HCT116 (cell line): Measurements from ENCODE around the gene UBIAD1.

Experiments used
- CEBPB ChIP-seq: IDR thresholded peaks from 2 replicates; pipeline ENCODE4 v1.6.1; 2012; ENCODE audit warnings: low read depth
- EZH2 ChIP-seq: fragments of 200-600 bp; sonication (generic); IDR thresholded peaks from 2 replicates; pipeline ENCODE4 v1.6.1; 2017; ENCODE audit warnings: antibody characterized with exemption, mixed run types
- POLR2A ChIP-seq: IDR thresholded peaks from 2 replicates; pipeline ENCODE4 v1.7.0; 2011; ENCODE audit warnings: borderline replicate concordance; ENCODE audit not compliant: insufficient read depth, insufficient read length; ENCODE audit errors: extremely low read depth
- POLR2AphosphoS5 ChIP-seq: IDR thresholded peaks from 2 replicates; pipeline ENCODE4 v1.6.1; 2011; ENCODE audit warnings: mild to moderate bottlenecking, low read depth, low read length, moderate library complexity
- RAD21 ChIP-seq: IDR thresholded peaks from 2 replicates; pipeline ENCODE4 v1.6.1; 2012; ENCODE audit warnings: low read depth, mild to moderate bottlenecking
- SIN3A ChIP-seq: IDR thresholded peaks from 2 replicates; pipeline ENCODE4 v1.6.1; 2012; ENCODE audit warnings: low read depth
- SP1 ChIP-seq: IDR thresholded peaks from 2 replicates; pipeline ENCODE4 v1.6.1; 2012; ENCODE audit warnings: low read depth
- YY1 ChIP-seq: IDR thresholded peaks from 2 replicates; pipeline ENCODE4 v1.6.1; 2011; ENCODE audit warnings: low read length, low read depth, moderate library complexity, mild to moderate bottlenecking; ENCODE audit not compliant: insufficient replicate concordance; ENCODE audit errors: extremely low read depth
- ZNF274 ChIP-seq: fragments of 200-500 bp; sonication (Bioruptor generic); IDR thresholded peaks from 2 replicates; pipeline ENCODE4 v1.6.1; 2014; ENCODE audit warnings: mild to moderate bottlenecking, low read depth, low read length, inconsistent platforms
- TF ChIP-seq, protein P1 (sequence below), 3 experiments: fragments of 200-600 bp in 1 of 3; sonication (generic) in 1 of 3; IDR thresholded peaks in 2 of 3; conservative IDR thresholded peaks in 1 of 3; 2 replicates each; pipeline ENCODE4 v1.5.1; 2012 to 2017; ENCODE audit warnings: low read depth in 2 of 3, low read length in 2 of 3, antibody characterized with exemption in 1 of 3, borderline replicate concordance in 1 of 3, control low read depth in 1 of 3, mild to moderate bottlenecking in 1 of 3, mixed read lengths in 1 of 3, mixed run types in 1 of 3, moderate library complexity in 1 of 3; ENCODE audit not compliant: insufficient read depth in 1 of 3
- TF ChIP-seq, protein P2 (sequence below): IDR thresholded peaks from 2 replicates; pipeline ENCODE4 v1.6.1; 2012; ENCODE audit warnings: low read depth
- TF ChIP-seq, protein P3 (sequence below): IDR thresholded peaks from 2 replicates; pipeline ENCODE4 v1.6.1; 2012

DNA sequence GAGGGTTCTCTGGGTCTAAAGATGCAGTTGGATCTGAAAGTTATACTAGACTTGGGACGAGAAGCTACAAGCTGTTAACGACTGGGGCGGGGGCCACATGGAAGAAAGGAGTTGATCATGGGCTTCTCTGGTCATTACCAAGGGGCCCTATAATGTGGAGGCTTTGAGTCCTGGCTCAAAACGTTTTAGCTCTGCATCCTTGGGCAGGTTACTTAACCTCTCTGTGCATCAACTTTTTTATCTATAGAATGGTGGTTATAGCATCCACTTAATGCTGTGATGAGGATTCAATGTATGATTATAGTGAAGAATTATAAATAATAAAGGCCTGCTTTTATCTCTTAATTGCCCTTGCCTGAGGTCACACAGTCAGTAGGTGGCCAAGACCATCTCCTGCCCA is 53.1 kb downstream of the UBIAD1 start:
- TF ChIP-seq RAD21 (no peak), EZH2 (no peak), POLR2A (no peak), CEBPB (no peak), SIN3A (no peak), POLR2AphosphoS5 (no peak), ZNF274 (no peak), SP1 (no peak), YY1 (no peak)
- TF ChIP-seq, protein P1, sequence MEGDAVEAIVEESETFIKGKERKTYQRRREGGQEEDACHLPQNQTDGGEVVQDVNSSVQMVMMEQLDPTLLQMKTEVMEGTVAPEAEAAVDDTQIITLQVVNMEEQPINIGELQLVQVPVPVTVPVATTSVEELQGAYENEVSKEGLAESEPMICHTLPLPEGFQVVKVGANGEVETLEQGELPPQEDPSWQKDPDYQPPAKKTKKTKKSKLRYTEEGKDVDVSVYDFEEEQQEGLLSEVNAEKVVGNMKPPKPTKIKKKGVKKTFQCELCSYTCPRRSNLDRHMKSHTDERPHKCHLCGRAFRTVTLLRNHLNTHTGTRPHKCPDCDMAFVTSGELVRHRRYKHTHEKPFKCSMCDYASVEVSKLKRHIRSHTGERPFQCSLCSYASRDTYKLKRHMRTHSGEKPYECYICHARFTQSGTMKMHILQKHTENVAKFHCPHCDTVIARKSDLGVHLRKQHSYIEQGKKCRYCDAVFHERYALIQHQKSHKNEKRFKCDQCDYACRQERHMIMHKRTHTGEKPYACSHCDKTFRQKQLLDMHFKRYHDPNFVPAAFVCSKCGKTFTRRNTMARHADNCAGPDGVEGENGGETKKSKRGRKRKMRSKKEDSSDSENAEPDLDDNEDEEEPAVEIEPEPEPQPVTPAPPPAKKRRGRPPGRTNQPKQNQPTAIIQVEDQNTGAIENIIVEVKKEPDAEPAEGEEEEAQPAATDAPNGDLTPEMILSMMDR (IDR thresholded peaks at IDR 0.05 in 2 of 3, conservative IDR thresholded peaks at IDR 0.05 in 1 of 3; ENCODE audit: borderline replicate concordance in 1 of 3, insufficient read depth in 1 of 3, low read depth in 2 of 3, low read length in 2 of 3), result no peak
- TF ChIP-seq, protein P2, sequence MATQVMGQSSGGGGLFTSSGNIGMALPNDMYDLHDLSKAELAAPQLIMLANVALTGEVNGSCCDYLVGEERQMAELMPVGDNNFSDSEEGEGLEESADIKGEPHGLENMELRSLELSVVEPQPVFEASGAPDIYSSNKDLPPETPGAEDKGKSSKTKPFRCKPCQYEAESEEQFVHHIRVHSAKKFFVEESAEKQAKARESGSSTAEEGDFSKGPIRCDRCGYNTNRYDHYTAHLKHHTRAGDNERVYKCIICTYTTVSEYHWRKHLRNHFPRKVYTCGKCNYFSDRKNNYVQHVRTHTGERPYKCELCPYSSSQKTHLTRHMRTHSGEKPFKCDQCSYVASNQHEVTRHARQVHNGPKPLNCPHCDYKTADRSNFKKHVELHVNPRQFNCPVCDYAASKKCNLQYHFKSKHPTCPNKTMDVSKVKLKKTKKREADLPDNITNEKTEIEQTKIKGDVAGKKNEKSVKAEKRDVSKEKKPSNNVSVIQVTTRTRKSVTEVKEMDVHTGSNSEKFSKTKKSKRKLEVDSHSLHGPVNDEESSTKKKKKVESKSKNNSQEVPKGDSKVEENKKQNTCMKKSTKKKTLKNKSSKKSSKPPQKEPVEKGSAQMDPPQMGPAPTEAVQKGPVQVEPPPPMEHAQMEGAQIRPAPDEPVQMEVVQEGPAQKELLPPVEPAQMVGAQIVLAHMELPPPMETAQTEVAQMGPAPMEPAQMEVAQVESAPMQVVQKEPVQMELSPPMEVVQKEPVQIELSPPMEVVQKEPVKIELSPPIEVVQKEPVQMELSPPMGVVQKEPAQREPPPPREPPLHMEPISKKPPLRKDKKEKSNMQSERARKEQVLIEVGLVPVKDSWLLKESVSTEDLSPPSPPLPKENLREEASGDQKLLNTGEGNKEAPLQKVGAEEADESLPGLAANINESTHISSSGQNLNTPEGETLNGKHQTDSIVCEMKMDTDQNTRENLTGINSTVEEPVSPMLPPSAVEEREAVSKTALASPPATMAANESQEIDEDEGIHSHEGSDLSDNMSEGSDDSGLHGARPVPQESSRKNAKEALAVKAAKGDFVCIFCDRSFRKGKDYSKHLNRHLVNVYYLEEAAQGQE, result no peak
- TF ChIP-seq, protein P3, sequence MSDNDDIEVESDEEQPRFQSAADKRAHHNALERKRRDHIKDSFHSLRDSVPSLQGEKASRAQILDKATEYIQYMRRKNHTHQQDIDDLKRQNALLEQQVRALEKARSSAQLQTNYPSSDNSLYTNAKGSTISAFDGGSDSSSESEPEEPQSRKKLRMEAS, result no peak
